ENCODE measurements around the gene KRT79. TPM values are rescaled to one million over a fixed set of nuclear protein-coding genes. Genes with fewer than 3 reads are reported as not detected.

The KRT79 gene
- total RNA-seq, 6 donors from 2014 or later = 0.30 to 8.9 (median 1.3) TPM; not detected in 2

- ATAC-seq (ENCODE audit: low FRiP score in 2 of 2) (peak in 1 of 2 donors; percentile 79), DNase-seq (peak; percentile 86 to 89)
- WGBS, 2 donors = 70 to 87% methylated on average over 7 of the region's 7 CpGs
- Histone ChIP-seq H3K4me1 (peaks cover 17 to 34% (median 27%) of the 10 kb centered on the region in 4 donors), H3K4me3 (no peak overlapping the region), H3K27ac (no peak overlapping the region), H3K27me3 (no peaks in the 10 kb centered on the region), H3K36me3 (no peaks in the 10 kb centered on the region), H3K9me3 (no peaks in the 10 kb centered on the region)
- TF ChIP-seq, protein P1, sequence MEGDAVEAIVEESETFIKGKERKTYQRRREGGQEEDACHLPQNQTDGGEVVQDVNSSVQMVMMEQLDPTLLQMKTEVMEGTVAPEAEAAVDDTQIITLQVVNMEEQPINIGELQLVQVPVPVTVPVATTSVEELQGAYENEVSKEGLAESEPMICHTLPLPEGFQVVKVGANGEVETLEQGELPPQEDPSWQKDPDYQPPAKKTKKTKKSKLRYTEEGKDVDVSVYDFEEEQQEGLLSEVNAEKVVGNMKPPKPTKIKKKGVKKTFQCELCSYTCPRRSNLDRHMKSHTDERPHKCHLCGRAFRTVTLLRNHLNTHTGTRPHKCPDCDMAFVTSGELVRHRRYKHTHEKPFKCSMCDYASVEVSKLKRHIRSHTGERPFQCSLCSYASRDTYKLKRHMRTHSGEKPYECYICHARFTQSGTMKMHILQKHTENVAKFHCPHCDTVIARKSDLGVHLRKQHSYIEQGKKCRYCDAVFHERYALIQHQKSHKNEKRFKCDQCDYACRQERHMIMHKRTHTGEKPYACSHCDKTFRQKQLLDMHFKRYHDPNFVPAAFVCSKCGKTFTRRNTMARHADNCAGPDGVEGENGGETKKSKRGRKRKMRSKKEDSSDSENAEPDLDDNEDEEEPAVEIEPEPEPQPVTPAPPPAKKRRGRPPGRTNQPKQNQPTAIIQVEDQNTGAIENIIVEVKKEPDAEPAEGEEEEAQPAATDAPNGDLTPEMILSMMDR (IDR thresholded peaks at IDR 0.05) = no peak
- TF ChIP-seq POLR2A (IDR thresholded peaks at IDR 0.05) (no peak), EP300 (IDR thresholded peaks at IDR 0.05) (no peak), POLR2AphosphoS5 (IDR thresholded peaks at IDR 0.05) (no peak)
Measured at GRCh38 chr12:52876372-52876771, 42.3 kb upstream of the KRT79 start.

- Histone ChIP-seq H3K9me3 (no peaks in the 10 kb centered on the region), H3K4me1 (peaks cover 29 to 46% (median 36%) of the 10 kb centered on the region in 4 donors), H3K27me3 (no peaks in the 10 kb centered on the region), H3K36me3 (no peaks in the 10 kb centered on the region), H3K27ac (peak overlapping the region; percentile 13 to 80 (median 77)), H3K4me3 (peak overlapping the region in 3 of 4 donors; percentile 35 to 48 (median 46))
- DNase-seq = no peak
- TF ChIP-seq POLR2AphosphoS5 (IDR thresholded peaks at IDR 0.05) = no peak
- TF ChIP-seq POLR2A (IDR thresholded peaks at IDR 0.05) = no peak
- TF ChIP-seq, protein P1 (IDR thresholded peaks at IDR 0.05) = peak in 1 of 6 experiments; percentile 4
- no peak for TF ChIP-seq EP300 (IDR thresholded peaks at IDR 0.05)
- no peak for ATAC-seq (ENCODE audit: low FRiP score in 2 of 2)
- WGBS, 2 donors = 72 to 94% methylated on average over 7 to 10 of the region's 10 CpGs
Measured at GRCh38 chr12:52874573-52875435, 40.7 kb upstream of the KRT79 start.

- H3K36me3 ChIP-seq = no peaks in the 10 kb centered on the region
- DNase-seq = peak; percentile 92 to 96
- WGBS, 2 donors = 3% methylated on average over 20 to 22 of the region's 55 CpGs
- peaks cover 23 to 38% (median 29%) of the 10 kb centered on the region in 4 donors for H3K4me1 ChIP-seq
- no peaks in the 10 kb centered on the region for H3K27me3 ChIP-seq
- peak in 1 of 4 donors; percentile 25 for TF ChIP-seq POLR2A (IDR thresholded peaks at IDR 0.05)
- peak in 1 of 2 donors; percentile 36 for TF ChIP-seq POLR2AphosphoS5 (IDR thresholded peaks at IDR 0.05)
- TF ChIP-seq, protein P1 (IDR thresholded peaks at IDR 0.05) = no peak
- no peak for TF ChIP-seq EP300 (IDR thresholded peaks at IDR 0.05)
- ATAC-seq (ENCODE audit: low FRiP score in 2 of 2) = peak; percentile 58 to 89
- H3K9me3 ChIP-seq = no peaks in the 10 kb centered on the region
- H3K4me3 ChIP-seq = peak overlapping the region in 3 of 4 donors; percentile 35 to 48 (median 46)
- H3K27ac ChIP-seq = peak overlapping the region; percentile 13 to 80 (median 77)
Measured at GRCh38 chr12:52873832-52874572, 39.9 kb upstream of the KRT79 start.

DNA sequence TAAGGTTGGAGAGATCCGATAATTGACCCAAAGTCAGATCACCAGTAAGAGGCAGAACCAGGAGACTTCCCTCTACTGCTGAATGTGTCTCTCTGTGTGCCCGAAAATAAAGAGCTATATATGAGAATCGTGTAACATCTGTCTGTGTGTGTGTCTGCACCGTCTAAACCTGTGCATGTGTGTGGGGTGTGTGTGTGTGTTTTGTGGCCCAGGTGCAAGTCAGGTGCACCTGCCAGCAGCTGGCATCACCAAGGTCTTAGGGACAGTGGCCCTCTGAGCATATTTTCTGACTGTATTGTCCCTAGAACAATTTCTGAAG, 39.4 kb upstream of the KRT79 start:
- H3K9me3 ChIP-seq = no peaks in the 10 kb centered on the region
- H3K27ac ChIP-seq = peak overlapping the region; percentile 13 to 80 (median 77)
- ATAC-seq (ENCODE audit: low FRiP score in 2 of 2) (no peak), DNase-seq (no peak)
- no peak for TF ChIP-seq POLR2A (IDR thresholded peaks at IDR 0.05)
- no peaks in the 10 kb centered on the region for H3K27me3 ChIP-seq
- H3K4me1 ChIP-seq = peaks cover 23 to 37% (median 28%) of the 10 kb centered on the region in 4 donors
- WGBS, 2 donors = 62 to 63% methylated on average over 4 of the region's 4 CpGs
- H3K36me3 ChIP-seq = no peaks in the 10 kb centered on the region
- peak overlapping the region in 3 of 4 donors; percentile 35 to 48 (median 46) for H3K4me3 ChIP-seq
